HepG2 (cell line): ENCODE data around the gene PPP2R5C. TPM values are rescaled to one million over a fixed set of nuclear protein-coding genes. Genes with fewer than 3 reads are reported as not detected.
A peak's percentile ranks its signal among the peaks of the same experiment; 100 is the strongest.

Experiments used
- ATAC-seq: fragments of 200-7000 bp; cut with Tn5 transposase; 3 replicates; pipeline ENCODE4 v1.9.1; 2020; ENCODE audit warnings: mild to moderate bottlenecking, moderate library complexity
- BruUV-seq: library from RNA; stranded (reverse); fragments of 400-500 nt; replicated peaks from 2 replicates; lab custom pipeline; 2021; lab: Mats Ljungman, UMichigan
- CTCF ChIA-PET: fragments of 300-600 bp; formaldehyde crosslinking; extraction: SDS; loops from one replicate; lab custom pipeline; 2021; ENCODE audit warnings: low total read pairs, inconsistent platforms, low intra/inter-chr PET ratio; lab: Yijun Ruan, JAX
- POLR2A ChIA-PET: fragments of 350-600 bp; sonication (Branson Sonifier 250); formaldehyde crosslinking; loops from one replicate; lab custom pipeline; 2020; ENCODE audit warnings: antibody characterized with exemption, inconsistent platforms; lab: Yijun Ruan, JAX
- DNase-seq: peaks from one replicate; pipeline ENCODE4 v3.0.0-alpha.2; 2015; ENCODE audit warnings: low spot score
- FAIRE-seq: peaks from 3 replicates; lab custom pipeline; 2011; peaks lifted over from hg19 to GRCh38; lab: Jason Lieb, UNC
- H2AFZ ChIP-seq: one replicate; pipeline ENCODE4 v1.6.1; 2011; ENCODE audit warnings: low read length, inconsistent platforms
- H3K27ac ChIP-seq: fragments of 300-600 bp; 3 replicates; pipeline ENCODE4 v1.8.0; 2011; ENCODE audit warnings: mixed run types, mild to moderate bottlenecking, mixed read lengths, low read length, inconsistent platforms; ENCODE audit not compliant: insufficient read depth; ENCODE audit errors: extremely low read length
- H3K27me3 ChIP-seq, 2 experiments: fragments of 200-600 bp in 1 of 2; 2 replicates in 1 of 2; 3 replicates in 1 of 2; pipeline versions ENCODE4 v1.6.0 to v1.8.0; 2011; ENCODE audit warnings: low read length in 2 of 2, mild to moderate bottlenecking in 2 of 2, moderate library complexity in 2 of 2, inconsistent platforms in 1 of 2; ENCODE audit not compliant: insufficient read depth in 2 of 2, control insufficient read depth in 1 of 2
- H3K36me3 ChIP-seq, 2 experiments: fragments of 200-600 bp in 1 of 2; replicated peaks in 1 of 2; 2 replicates in 1 of 2; 3 replicates in 1 of 2; pipeline versions ENCODE4 v1.5.1 to v1.8.0; 2011; ENCODE audit warnings: low read length in 2 of 2, inconsistent platforms in 1 of 2; ENCODE audit not compliant: insufficient read depth in 2 of 2, control insufficient read depth in 1 of 2
- H3K4me1 ChIP-seq: 2 replicates; pipeline ENCODE4 v1.5.1; 2012; ENCODE audit warnings: low read length, inconsistent platforms; ENCODE audit not compliant: insufficient read depth
- H3K4me2 ChIP-seq: 2 replicates; pipeline ENCODE4 v1.6.0; 2011; ENCODE audit warnings: low read depth, low read length, inconsistent platforms
- H3K4me3 ChIP-seq, 3 experiments: fragments of 200-600 bp in 1 of 3; sonication (generic), shearing (Covaris generic) in 1 of 3; replicated peaks in 1 of 3; 2 replicates each; pipeline ENCODE4 v1.5.1; 2011 to 2016; ENCODE audit warnings: low read length in 3 of 3, inconsistent platforms in 2 of 3, low read depth in 2 of 3, mild to moderate bottlenecking in 2 of 3, control low read depth in 1 of 3, mixed read lengths in 1 of 3; ENCODE audit not compliant: insufficient read depth in 1 of 3
- H3K79me2 ChIP-seq: one replicate; pipeline ENCODE4 v1.6.1; 2011; ENCODE audit warnings: low read length, inconsistent platforms; ENCODE audit not compliant: insufficient read depth
- H3K9ac ChIP-seq: 2 replicates; pipeline ENCODE4 v1.6.0; 2011; ENCODE audit warnings: mild to moderate bottlenecking, low read depth, low read length, inconsistent platforms; ENCODE audit not compliant: insufficient read depth
- H3K9me3 ChIP-seq: 2 replicates; pipeline ENCODE4 v1.5.1; 2012; ENCODE audit warnings: mild to moderate bottlenecking, low read length
- H4K20me1 ChIP-seq: 2 replicates; pipeline ENCODE4 v1.6.0; 2011; ENCODE audit warnings: inconsistent platforms, mild to moderate bottlenecking, low read length, moderate library complexity; ENCODE audit not compliant: insufficient read depth
- ARID2 ChIP-seq: sonication (generic); formaldehyde crosslinking; IDR thresholded peaks from 2 replicates; pipeline ENCODE4 v1.8.1; 2022; ENCODE audit warnings: mild to moderate bottlenecking, missing genetic modification reagents, borderline replicate concordance
- ATAD3A ChIP-seq: sonication (generic); formaldehyde crosslinking; IDR thresholded peaks from 2 replicates; pipeline ENCODE4 v1.4.0; 2020; ENCODE audit warnings: missing genetic modification reagents
- CHCHD3 ChIP-seq: sonication (generic); formaldehyde crosslinking; IDR thresholded peaks from 2 replicates; pipeline ENCODE4 v1.8.0; 2022; ENCODE audit warnings: mild to moderate bottlenecking, missing genetic modification reagents, moderate library complexity
- EP300 ChIP-seq, 3 experiments: sonication (generic) in 1 of 3; formaldehyde crosslinking in 1 of 3; IDR thresholded peaks; 2 replicates each; pipeline versions ENCODE4 v1.5.1 to v1.6.1; 2011 to 2020; ENCODE audit warnings: low read depth in 2 of 3, low read length in 2 of 3, borderline replicate concordance in 1 of 3, improper control_type of control experiment in 1 of 3, mild to moderate bottlenecking in 1 of 3, missing genetic modification reagents in 1 of 3, moderate library complexity in 1 of 3
- IRX3 ChIP-seq: sonication (generic); formaldehyde crosslinking; IDR thresholded peaks from 2 replicates; pipeline ENCODE4 v1.8.1; 2023; ENCODE audit warnings: mild to moderate bottlenecking, low read depth, missing genetic modification reagents, borderline replicate concordance
- MIXL1 ChIP-seq: IDR thresholded peaks from 2 replicates; pipeline ENCODE4 v1.6.1; 2016
- NKX3-1 ChIP-seq: sonication (generic); formaldehyde crosslinking; IDR thresholded peaks from 2 replicates; pipeline ENCODE4 v1.5.0; 2020; ENCODE audit warnings: missing genetic modification reagents
- RERE ChIP-seq: IDR thresholded peaks from 2 replicates; pipeline ENCODE4 v1.6.1; 2016; ENCODE audit warnings: low read depth, missing genetic modification reagents, missing compliant biosample characterization
- SP1 ChIP-seq, 2 experiments: fragments of 450-650 bp in 1 of 2; sonication (generic) in 1 of 2; formaldehyde crosslinking in 1 of 2; IDR thresholded peaks; 2 replicates each; pipeline versions ENCODE4 v1.4.0 to v1.6.1; 2016 to 2020; ENCODE audit warnings: missing genetic modification reagents in 1 of 2
- U2AF1 ChIP-seq: fragments of 200-400 bp; formaldehyde crosslinking; optimal IDR thresholded peaks from 2 replicates; pipeline ENCODE3; 2017; ENCODE audit warnings: mild to moderate bottlenecking, low read depth, low read length
- XRCC5 ChIP-seq: fragments of 200-400 bp; formaldehyde crosslinking; optimal IDR thresholded peaks from 2 replicates; pipeline ENCODE3; 2017; ENCODE audit warnings: mild to moderate bottlenecking, low read length
- ZBTB44 ChIP-seq: sonication (generic); formaldehyde crosslinking; IDR thresholded peaks from 2 replicates; pipeline ENCODE4 v1.4.0; 2020; ENCODE audit warnings: missing genetic modification reagents
- ZNF136 ChIP-seq: sonication (generic); formaldehyde crosslinking; IDR thresholded peaks from 2 replicates; pipeline ENCODE4 v1.8.1; 2022; ENCODE audit warnings: low read depth, mild to moderate bottlenecking, moderate library complexity, missing genetic modification reagents
- ZNF367 ChIP-seq: sonication (generic); formaldehyde crosslinking; IDR thresholded peaks from 2 replicates; pipeline ENCODE4 v1.4.0; 2020; ENCODE audit warnings: missing genetic modification reagents, borderline replicate concordance
- ZNF713 ChIP-seq: sonication (generic); formaldehyde crosslinking; IDR thresholded peaks from 2 replicates; pipeline ENCODE4 v1.4.0; 2020; ENCODE audit warnings: mild to moderate bottlenecking, missing genetic modification reagents
- ZNF737 ChIP-seq: sonication (generic); formaldehyde crosslinking; IDR thresholded peaks from 2 replicates; pipeline ENCODE4 v1.5.0; 2020; ENCODE audit warnings: missing genetic modification reagents, mild to moderate bottlenecking, borderline replicate concordance
- WGBS: methylation state at CpG from one replicate; pipeline ENCODE4 v1.1.6; 2017; ENCODE audit warnings: low lambda C conversion rate; 5-methylcytosine and 5-hydroxymethylcytosine counted together
- in situ Hi-C: cut with HindIII; loops from 2 replicates; pipeline ENCODE4 v1.10.0; 2017; ENCODE audit warnings: low pct_unique_long_range_greater_than_20kb; ENCODE audit not compliant: extremely low pct_ligation_motif_present
- intact Hi-C: fragments of 100-400 bp; cut with micrococcal nuclease; formaldehyde crosslinking; loops from one replicate; pipeline ENCODE4 v1.10.0; 2022; ENCODE audit not compliant: unreplicated experiment
- polyA plus RNA-seq, 8 experiments: library from polyadenylated mRNA; depleted of rRNA in 3 of 8; stranded (reverse) in 7 of 8; unstranded in 1 of 8; fragments of >200 nt; fragmentation: Illumina TruSeq in 4 of 8; extraction: Trizol in 4 of 8; gene quantifications; 2 replicates each; pipeline versions ENCODE4 v1.2.1 to v1.2.3, GENCODE V29; 2011 to 2016; ENCODE audit warnings: low read depth in 4 of 8, missing spikeins in 1 of 8, mixed read lengths in 1 of 8; ENCODE audit not compliant: insufficient read depth in 1 of 8
- total RNA-seq, 5 experiments: library from RNA; depleted of rRNA; stranded (reverse); fragments of >200 nt; fragmentation: Illumina TruSeq; extraction: Trizol; gene quantifications; 2 replicates each; pipeline ENCODE4 v1.2.3, GENCODE V29; 2016; ENCODE audit warnings: low read depth in 1 of 5

Gene PPP2R5C
- total and polyA plus RNA-seq, 2 of the 13 experiments (the other 11 are each of a cell fraction or from before 2014, with no cell fraction given): 74.3 to 78.5 TPM

GRCh38 chr14:101961011-101961721 lies 199.7 kb downstream of the PPP2R5C start:
- no TSS peak for BruUV-seq
- peak overlapping the region; percentile 83 for H2AFZ ChIP-seq
- H3K4me3 ChIP-seq: peak overlapping the region in 2 of 3 experiments; percentile 24 to 73; a peak in 4 of 6 replicates
- POLR2A ChIA-PET: interaction anchor here (1.0 to 1.6 kb wide), 2 partner anchors 11 to 12 kb away, joined by 3 to 10 read pairs; no protein-coding TSS in a partner anchor
- ATAC-seq (peak; percentile 44), FAIRE-seq (peak; percentile 47), DNase-seq (peak; percentile 72)
- H3K4me2 ChIP-seq: peak overlapping the region; percentile 93
- no peak overlapping the region for H3K27ac ChIP-seq
- intact Hi-C loops (loop anchor here (2.0 to 5.0 kb wide), 2 partner anchors 136 to 361 kb away; no protein-coding TSS in a partner anchor), in situ Hi-C loops (loop anchor here (5.0 kb wide), 2 partner anchors 136 to 356 kb away; partner anchors contain the start of gene ZNF839)
- peaks cover 0 to 3% of the 10 kb centered on the region in 2 experiments; a peak in 2 of 5 replicates for H3K27me3 ChIP-seq
- H3K9me3 ChIP-seq: no peaks in the 10 kb centered on the region
- H3K36me3 ChIP-seq: no peaks in the 10 kb centered on the region
- peaks cover 70% of the 10 kb centered on the region for H3K4me1 ChIP-seq
- peaks cover 18% of the 10 kb centered on the region for H3K79me2 ChIP-seq
- WGBS: 10% methylated on average over 10 of the region's 19 CpGs
- CTCF ChIA-PET: interaction anchor here (0.6 to 3.0 kb wide), 4 partner anchors 11 to 254 kb away, joined by 3 to 14 read pairs (median 8); no protein-coding TSS in a partner anchor
- H4K20me1 ChIP-seq: peaks cover 7% of the 10 kb centered on the region; the same call in 1 of the 2 replicates
- peak overlapping the region; percentile 56 for H3K9ac ChIP-seq
- no peak for TF ChIP-seq ZBTB44 (CRISPR knock-in tag)
- 0 out of 4 replicates have a peak, but pooled peaks of 1 of the 2 experiments have one; percentile 13 for TF ChIP-seq EP300 (IDR thresholded peaks at IDR 0.05; ENCODE audit: low read depth in 2 of 2, low read length in 2 of 2)
- TF ChIP-seq EP300 (CRISPR knock-in tag; IDR thresholded peaks at IDR 0.05; ENCODE audit: borderline replicate concordance): no peak
- TF ChIP-seq NKX3-1: no peak
- TF ChIP-seq CHCHD3 (CRISPR knock-in tag): no peak
- no peak for TF ChIP-seq SP1 (IDR thresholded peaks at IDR 0.05)
- TF ChIP-seq SP1 (CRISPR knock-in tag; IDR thresholded peaks at IDR 0.05): peak; percentile 29; the same call in 1 of the 2 replicates
- TF ChIP-seq IRX3 (CRISPR knock-in tag): no peak
- no peak for TF ChIP-seq MIXL1 (CRISPR knock-in tag)
- TF ChIP-seq ZNF737 (CRISPR knock-in tag): no peak
- no peak for TF ChIP-seq ZNF713 (CRISPR knock-in tag)
- no peak for TF ChIP-seq RERE (CRISPR knock-in tag)
- TF ChIP-seq ZNF136: no peak
- TF ChIP-seq ZNF367: no peak
- peak; percentile 63 for TF ChIP-seq XRCC5
- no peak for TF ChIP-seq ATAD3A (CRISPR knock-in tag)
- TF ChIP-seq ARID2: no peak
- TF ChIP-seq U2AF1: no peak
